Erythroblast (primary cell): ENCODE measurements around the gene KAT6B.

Experiments used
- GATA1 ChIP-seq: IDR thresholded peaks from 2 replicates; pipeline ENCODE4 v1.6.1; 2011; ENCODE audit warnings: low read depth, mild to moderate bottlenecking, control low read depth, low read length, moderate library complexity
- POLR2A ChIP-seq: IDR thresholded peaks from 2 replicates; pipeline ENCODE4 v1.6.1; 2011; ENCODE audit warnings: mild to moderate bottlenecking, low read length

DNA sequence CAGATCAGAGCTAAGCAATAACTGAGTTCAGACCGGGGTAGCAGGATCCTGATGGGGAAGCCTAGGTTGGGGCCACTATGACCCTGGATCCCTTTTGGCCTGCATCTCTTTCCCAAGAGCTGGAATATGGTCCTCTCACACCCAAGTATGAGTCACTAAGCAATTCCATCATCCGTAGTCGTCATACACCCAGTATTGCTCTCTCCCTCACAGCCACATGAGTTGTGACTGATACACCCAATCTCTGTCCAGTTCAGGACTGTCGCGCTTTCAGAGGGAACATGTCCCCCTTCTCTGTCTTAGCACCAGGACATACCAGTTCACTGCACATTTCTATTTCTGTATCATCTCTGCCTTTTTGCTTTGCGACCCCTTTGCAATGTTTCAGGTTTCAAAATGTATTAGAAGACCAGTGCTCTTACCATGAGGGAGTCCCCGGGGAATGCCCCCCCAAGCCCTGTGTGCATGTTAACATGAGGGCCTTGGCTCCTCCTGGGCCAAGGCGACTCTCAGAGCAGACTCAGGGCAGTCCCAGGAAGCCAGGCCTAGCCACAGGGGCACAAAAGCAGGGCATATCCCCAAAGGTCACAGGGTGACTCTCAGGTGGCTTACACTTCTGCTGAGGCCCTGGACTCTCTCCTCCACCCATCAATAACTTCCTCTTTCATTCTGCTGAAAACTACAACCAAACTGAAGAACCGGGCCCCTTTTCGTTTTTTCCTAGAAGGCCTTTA, 209.7 kb downstream of the KAT6B start:
- TF ChIP-seq POLR2A (no peak), GATA1 (no peak)
